ENCODE data around the gene APBA2. TPM values are rescaled to one million over a fixed set of nuclear protein-coding genes. Genes with fewer than 3 reads are reported as not detected.

APBA2 gene
- total RNA-seq, 4 donors from 2014 or later = 5.4 to 15.3 (median 10.4) TPM

DNA sequence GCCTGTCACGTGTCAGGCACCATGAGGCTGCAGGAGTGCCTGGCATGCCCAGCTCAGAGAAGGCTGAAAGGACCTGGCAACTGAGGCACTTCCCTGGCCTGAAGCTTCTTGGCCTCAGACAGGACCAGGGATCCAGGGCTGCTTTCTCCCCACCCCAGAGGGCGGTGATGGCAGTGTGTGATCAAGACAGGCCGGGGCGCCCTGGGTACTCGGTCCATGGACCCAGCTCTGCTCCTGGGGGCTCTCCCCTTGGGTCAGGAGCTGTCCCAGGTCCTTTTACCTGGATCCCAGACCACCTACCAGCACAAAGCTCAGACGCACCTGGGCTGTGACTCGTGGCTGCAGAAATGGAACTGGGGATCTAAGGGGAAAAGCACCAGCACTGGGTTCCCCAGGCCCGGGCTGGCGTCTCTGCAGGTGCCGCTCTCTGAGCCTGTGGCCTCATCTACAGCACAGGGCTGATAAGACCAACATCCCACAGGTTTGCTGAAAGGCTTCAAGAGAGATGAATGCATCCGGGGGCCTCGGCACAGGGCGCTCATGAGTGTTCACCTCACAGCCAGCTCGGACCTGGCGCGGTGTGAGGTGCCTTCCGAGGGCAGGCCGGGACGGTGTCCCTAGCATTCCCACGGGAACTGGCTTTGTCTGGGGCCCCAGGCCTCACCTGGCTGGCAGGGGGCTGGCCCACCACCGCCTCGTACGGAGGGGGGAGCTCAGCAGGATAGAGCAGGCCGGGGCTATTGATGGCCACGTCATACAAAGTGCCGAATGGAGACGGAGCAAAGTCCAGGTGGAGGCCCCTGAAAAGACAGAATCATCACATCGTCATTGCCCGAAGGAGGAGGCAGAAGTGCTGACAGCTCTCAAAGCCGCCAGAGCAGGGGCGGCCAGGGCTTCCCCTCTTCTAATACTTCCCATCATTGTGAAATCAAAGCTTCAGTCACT is 250.2 kb downstream of the APBA2 start:
- H3K27ac ChIP-seq (replicated peaks in 1 of 4) = no peak overlapping the region
- 87% methylated on average over 13 of the region's 31 CpGs for WGBS

GRCh38 chr15:29138260-29138659 is 252.5 kb downstream of the APBA2 start:
- H3K27me3 ChIP-seq = peaks cover 0 to 53% (median 3%) of the 10 kb centered on the region in 4 donors
- no peak for DNase-seq (ENCODE audit: extremely low spot score)
- no peaks in the 10 kb centered on the region for H3K9me3 ChIP-seq
- no peak overlapping the region for H3K4me3 ChIP-seq
- TF ChIP-seq EP300 (IDR thresholded peaks at IDR 0.05) = no peak
- TF ChIP-seq, protein P1, sequence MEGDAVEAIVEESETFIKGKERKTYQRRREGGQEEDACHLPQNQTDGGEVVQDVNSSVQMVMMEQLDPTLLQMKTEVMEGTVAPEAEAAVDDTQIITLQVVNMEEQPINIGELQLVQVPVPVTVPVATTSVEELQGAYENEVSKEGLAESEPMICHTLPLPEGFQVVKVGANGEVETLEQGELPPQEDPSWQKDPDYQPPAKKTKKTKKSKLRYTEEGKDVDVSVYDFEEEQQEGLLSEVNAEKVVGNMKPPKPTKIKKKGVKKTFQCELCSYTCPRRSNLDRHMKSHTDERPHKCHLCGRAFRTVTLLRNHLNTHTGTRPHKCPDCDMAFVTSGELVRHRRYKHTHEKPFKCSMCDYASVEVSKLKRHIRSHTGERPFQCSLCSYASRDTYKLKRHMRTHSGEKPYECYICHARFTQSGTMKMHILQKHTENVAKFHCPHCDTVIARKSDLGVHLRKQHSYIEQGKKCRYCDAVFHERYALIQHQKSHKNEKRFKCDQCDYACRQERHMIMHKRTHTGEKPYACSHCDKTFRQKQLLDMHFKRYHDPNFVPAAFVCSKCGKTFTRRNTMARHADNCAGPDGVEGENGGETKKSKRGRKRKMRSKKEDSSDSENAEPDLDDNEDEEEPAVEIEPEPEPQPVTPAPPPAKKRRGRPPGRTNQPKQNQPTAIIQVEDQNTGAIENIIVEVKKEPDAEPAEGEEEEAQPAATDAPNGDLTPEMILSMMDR (IDR thresholded peaks at IDR 0.05) = no peak
- no peak for TF ChIP-seq POLR2AphosphoS5 (IDR thresholded peaks at IDR 0.05)
- no peak for TF ChIP-seq POLR2A (IDR thresholded peaks at IDR 0.05; ENCODE audit: low read depth)
- H3K27ac ChIP-seq (replicated peaks in 1 of 4) = no peak overlapping the region
- H3K4me1 ChIP-seq = peaks cover 0 to 9% (median 8%) of the 10 kb centered on the region in 4 donors
- intact Hi-C loops (cut with DNase I) = no loop called here
- 93% methylated on average over 6 of the region's 6 CpGs for WGBS
- H3K36me3 ChIP-seq = no peaks in the 10 kb centered on the region

More for the DNA sequence above, 250.2 kb downstream of the APBA2 start:
- DNase-seq (ENCODE audit: extremely low spot score) = no peak
- Histone ChIP-seq H3K27me3 (peaks cover 0 to 34% (median 3%) of the 10 kb centered on the region in 4 donors), H3K4me3 (no peak overlapping the region), H3K4me1 (peaks cover 0 to 9% (median 8%) of the 10 kb centered on the region in 4 donors), H3K36me3 (no peaks in the 10 kb centered on the region), H3K9me3 (no peaks in the 10 kb centered on the region)
- TF ChIP-seq, protein P1 (IDR thresholded peaks at IDR 0.05) = no peak
- TF ChIP-seq EP300 (IDR thresholded peaks at IDR 0.05) (no peak), POLR2A (IDR thresholded peaks at IDR 0.05; ENCODE audit: low read depth) (no peak), POLR2AphosphoS5 (IDR thresholded peaks at IDR 0.05) (no peak)
- intact Hi-C loops (cut with DNase I) = no loop called here

GRCh38 chr15:29139072-29139471 is 253.3 kb downstream of the APBA2 start:
- intact Hi-C loops (cut with DNase I) = no loop called here
- Histone ChIP-seq H3K27ac (replicated peaks in 1 of 4) (no peak overlapping the region), H3K4me1 (peaks cover 0 to 9% (median 8%) of the 10 kb centered on the region in 4 donors), H3K9me3 (no peaks in the 10 kb centered on the region), H3K36me3 (no peaks in the 10 kb centered on the region), H3K27me3 (peaks cover 0 to 56% (median 3%) of the 10 kb centered on the region in 4 donors), H3K4me3 (no peak overlapping the region)
- WGBS = 90% methylated on average over 19 of the region's 19 CpGs
- DNase-seq (ENCODE audit: extremely low spot score) = no peak
- TF ChIP-seq EP300 (IDR thresholded peaks at IDR 0.05) (no peak), POLR2AphosphoS5 (IDR thresholded peaks at IDR 0.05) (no peak), POLR2A (IDR thresholded peaks at IDR 0.05; ENCODE audit: low read depth) (no peak)
- TF ChIP-seq, protein P1 (IDR thresholded peaks at IDR 0.05) = no peak

GRCh38 chr15:29139540-29140459 is 254.0 kb downstream of the APBA2 start:
- H3K27ac ChIP-seq (replicated peaks in 1 of 4) = no peak overlapping the region
- TF ChIP-seq POLR2AphosphoS5 (IDR thresholded peaks at IDR 0.05) = no peak
- no peak for TF ChIP-seq POLR2A (IDR thresholded peaks at IDR 0.05; ENCODE audit: low read depth)
- TF ChIP-seq, protein P1 (IDR thresholded peaks at IDR 0.05) = peak; percentile 53 to 85 (median 61)
- no peak for TF ChIP-seq EP300 (IDR thresholded peaks at IDR 0.05)
- H3K4me3 ChIP-seq = no peak overlapping the region
- H3K9me3 ChIP-seq = no peaks in the 10 kb centered on the region
- no peak for DNase-seq (ENCODE audit: extremely low spot score)
- intact Hi-C loops (cut with DNase I) = no loop called here
- 21% methylated on average over 24 of the region's 31 CpGs for WGBS
- H3K27me3 ChIP-seq = peaks cover 0 to 63% (median 3%) of the 10 kb centered on the region in 4 donors
- no peaks in the 10 kb centered on the region for H3K36me3 ChIP-seq
- peaks cover 0 to 9% (median 8%) of the 10 kb centered on the region in 4 donors for H3K4me1 ChIP-seq
